ENCODE measurements around the gene CTRL.

GRCh38 chr16:67969254-67970039 lies 37.8 kb upstream of the CTRL start:
- TF ChIP-seq TAF1 (IDR thresholded peaks at IDR 0.05; ENCODE audit: borderline replicate concordance, low read depth, low read length), result no peak
- no peak for TF ChIP-seq POLR2A (IDR thresholded peaks at IDR 0.05; ENCODE audit: low read depth, low read length)

All from GM12892 (cell line).